G401.6 (cell line): ENCODE measurements around the gene C9orf50.
A peak's percentile ranks its signal among the peaks of the same experiment; 100 is the strongest.
"Not testable (repeated sequence)": the region's sequence is repeated elsewhere in the genome, so short reads cannot be mapped to it uniquely, and the experiment has no call there.

Experiments used
- FAIRE-seq: peaks from 2 replicates; lab custom pipeline; 2012; peaks lifted over from hg19 to GRCh38; lab: Jason Lieb, UNC

C9orf50 gene, protein sequence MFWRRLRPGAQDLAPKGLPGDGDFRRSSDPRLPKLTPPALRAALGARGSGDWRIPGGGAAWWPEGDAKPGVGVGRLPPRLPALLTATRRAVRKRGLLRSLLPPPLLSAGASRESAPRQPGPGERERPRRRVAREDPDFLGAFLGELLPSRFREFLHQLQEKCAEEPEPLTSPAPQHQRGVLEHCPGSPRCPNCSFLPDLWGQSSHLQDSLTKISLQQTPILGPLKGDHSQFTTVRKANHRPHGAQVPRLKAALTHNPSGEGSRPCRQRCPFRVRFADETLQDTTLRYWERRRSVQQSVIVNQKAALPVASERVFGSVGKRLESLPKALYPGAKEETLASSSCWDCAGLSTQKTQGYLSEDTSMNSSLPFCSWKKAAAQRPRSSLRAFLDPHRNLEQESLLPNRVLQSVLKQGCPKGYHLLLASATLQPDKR

DNA sequence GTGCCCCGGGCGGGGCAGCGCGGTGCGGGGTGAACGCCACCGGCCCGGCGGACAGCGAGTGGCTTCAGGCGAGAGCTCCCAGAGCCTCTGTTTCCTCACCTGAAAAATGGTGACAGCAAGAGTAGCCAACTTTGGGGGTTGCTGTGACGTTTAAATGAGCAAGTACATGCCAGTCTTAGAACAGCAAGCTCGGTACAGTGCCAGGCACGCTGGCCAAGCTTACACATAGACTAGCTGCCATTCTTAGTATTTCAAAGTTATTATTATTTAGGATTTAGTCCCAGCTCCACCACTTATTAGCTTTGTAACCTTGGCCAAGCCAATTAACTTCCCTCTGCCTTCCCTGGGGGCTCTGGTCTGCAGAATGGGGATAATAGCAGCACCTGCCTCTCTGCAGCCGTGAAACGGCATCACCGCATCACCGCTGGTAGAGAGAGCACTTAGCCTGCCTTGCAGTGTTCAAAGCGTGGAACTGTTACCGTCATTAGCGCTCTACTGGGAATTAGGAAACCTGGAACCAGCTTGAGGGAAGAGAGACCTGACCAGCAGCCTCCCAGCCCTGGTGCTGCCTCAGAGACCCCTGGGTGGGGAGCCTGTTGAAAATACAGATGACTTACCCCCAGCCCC, at the start of gene C9orf50:
TSS of gene C9orf50 (minus strand) at position 433 of the 627 bp plus-strand sequence. CDS start 527 bp downstream, outside the sequence.
- no peak for FAIRE-seq

DNA sequence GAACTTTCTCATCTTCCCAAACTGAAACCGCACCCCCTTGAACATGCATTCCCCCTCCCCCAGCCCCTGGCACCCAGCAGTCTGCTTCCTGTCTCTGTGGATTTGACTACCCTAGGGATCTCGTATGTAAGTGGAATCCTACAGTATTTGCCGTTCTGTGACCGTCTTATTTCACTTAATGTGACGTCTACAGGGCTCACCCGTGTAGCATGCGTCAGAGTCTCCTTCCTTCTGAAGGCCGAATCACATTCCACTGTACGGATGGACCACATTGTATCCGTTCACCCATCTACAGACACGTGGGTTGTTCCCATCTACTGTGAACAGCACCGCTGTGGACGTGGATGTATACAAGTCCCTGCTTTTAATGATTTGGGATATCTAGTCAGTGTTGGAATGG, 49.0 kb upstream of the C9orf50 start:
- no peak for FAIRE-seq

DNA sequence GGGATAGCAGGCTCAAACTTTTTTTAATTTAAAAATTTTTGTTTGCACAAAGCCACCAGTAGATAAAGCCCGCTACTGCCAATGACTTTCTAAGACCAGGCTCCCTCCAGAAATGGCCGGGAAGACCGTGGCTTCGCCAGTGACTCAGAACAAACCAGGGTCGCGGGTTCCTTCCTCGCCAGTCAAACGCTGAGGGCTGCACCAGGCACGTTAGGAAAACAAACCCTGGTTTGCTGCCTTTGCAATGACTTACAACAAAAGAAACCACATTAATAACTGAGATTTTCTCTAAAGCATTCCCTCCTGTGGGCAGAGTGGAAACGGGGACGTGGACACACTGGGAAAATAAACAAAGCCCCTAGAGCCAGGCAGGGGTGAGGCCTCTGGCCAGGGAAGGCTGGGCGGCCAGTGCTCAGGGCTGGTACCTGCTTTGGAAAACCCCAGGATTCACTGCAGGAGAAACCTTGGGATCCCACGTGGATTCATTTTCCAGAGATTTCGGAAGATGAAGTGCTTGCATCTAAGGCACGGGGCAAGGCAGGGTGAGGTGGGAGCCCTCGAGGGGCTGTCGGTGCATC, 48.3 kb upstream of the C9orf50 start:
- no peak for FAIRE-seq

DNA sequence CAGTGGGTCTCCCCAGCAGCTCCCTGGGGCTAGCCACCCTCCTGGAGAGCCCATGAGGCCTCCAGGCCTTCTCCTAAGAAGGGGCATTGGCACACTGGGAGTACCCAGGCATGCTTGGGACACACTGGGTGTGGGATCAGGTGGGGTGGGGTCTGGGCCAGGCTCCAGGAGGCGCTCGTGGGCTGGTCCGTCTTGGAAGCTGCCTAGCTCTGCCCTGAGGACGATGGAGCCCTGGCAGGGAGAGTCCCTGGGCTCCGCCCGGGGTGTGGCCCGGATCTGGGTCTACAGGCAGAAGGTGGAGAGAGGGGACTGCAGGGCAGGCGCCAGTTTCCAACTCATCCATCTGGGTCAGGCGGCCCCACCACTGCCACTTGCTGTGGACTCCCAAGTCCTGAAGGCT, 46.9 kb upstream of the C9orf50 start:
- FAIRE-seq: no peak

DNA sequence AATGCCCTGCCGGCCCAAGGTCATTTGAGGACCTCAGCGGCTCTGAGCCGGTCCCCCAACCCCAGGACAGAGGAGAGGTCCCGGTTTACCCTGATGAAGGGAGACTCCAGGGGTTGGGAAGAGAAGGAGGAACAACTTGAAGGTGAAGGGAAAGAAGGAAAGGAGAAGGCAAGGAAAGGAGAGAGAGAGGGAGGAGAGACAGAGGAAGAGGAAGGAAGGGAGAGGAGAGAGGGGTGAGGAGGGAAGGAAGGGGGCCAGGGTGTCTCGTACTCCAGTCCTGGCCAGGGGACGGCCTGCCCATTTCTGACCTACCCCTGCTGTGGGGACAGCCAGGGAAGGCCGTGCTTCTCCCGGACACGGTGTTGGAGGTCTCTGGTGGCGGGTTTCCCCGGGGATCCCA, 46.5 kb upstream of the C9orf50 start:
- no peak for FAIRE-seq

DNA sequence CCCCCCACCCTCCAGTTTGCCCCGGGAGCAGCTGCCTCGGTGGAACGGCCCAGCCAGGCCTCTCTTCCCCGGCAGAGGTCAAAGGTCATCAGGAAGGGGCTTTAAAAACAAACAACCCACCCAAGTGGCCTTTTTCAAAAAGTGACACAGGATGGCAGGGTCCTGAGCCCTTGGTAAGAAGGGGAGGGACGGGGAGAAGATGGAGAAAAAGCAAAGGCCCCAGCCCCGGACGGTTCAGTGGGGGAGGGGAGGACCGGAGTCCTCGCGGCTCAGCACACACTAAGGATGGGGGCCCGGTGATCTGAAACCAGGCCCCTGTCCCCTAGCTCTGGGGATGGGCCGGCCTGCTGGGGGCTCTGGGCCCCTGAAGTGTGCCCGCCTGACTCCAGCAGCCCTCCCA, 45.7 kb upstream of the C9orf50 start:
- no peak for FAIRE-seq

DNA sequence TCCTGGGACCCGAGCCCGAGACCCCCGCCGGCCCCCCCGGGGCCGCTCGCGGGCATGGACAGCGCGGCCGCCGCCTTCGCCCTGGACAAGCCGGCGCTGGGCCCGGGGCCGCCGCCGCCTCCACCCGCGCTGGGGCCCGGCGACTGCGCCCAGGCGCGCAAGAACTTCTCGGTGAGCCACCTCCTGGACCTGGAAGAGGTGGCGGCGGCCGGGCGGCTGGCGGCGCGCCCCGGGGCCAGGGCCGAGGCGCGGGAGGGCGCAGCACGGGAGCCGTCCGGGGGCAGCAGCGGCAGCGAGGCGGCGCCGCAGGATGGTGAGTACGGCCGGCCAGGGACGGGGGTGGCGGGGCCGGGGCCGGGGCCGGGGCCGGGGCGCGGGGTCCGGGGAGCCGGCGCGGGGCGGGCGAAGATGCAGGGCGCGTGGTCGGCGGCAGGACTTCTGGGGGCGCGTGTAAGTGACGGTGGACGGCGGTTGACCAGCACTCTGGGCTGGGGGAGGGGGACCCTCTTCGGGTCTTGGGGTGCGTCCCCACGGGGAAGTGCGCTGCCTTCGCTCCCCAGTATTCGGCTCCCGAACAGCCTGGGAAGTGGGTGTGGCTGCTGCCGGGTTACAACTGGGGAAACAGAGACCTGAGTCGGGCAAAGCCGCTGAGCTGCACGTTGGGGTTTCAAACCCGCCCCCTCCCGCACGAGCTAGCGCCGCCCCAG, 45.1 kb upstream of the C9orf50 start:
- FAIRE-seq: no peak

DNA sequence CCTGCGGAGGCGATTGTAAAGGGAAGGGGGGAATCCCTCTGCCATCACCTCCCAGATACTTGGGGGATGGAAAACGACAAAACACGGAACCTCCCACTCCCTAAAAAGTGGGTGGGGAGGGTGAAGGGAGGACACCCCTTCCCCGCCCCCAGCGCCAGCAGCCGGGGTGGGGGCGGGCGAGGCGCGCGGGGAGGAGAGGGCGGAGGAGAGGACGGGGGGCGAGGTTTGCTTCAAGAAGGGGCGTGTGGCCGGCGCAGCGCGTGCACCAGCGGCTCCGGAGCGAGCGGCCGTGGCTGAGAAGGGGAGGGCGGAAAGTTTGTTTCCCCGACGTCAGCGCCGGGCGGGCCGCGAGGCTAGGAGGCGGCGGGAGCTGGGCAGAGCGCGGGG, 44.5 kb upstream of the C9orf50 start, which contains the start of gene PRRX2:
TSS of gene PRRX2 (plus strand) at position 259 of the 387 bp plus-strand sequence. CDS start 221 bp downstream, outside the sequence.
- FAIRE-seq: no peak

DNA sequence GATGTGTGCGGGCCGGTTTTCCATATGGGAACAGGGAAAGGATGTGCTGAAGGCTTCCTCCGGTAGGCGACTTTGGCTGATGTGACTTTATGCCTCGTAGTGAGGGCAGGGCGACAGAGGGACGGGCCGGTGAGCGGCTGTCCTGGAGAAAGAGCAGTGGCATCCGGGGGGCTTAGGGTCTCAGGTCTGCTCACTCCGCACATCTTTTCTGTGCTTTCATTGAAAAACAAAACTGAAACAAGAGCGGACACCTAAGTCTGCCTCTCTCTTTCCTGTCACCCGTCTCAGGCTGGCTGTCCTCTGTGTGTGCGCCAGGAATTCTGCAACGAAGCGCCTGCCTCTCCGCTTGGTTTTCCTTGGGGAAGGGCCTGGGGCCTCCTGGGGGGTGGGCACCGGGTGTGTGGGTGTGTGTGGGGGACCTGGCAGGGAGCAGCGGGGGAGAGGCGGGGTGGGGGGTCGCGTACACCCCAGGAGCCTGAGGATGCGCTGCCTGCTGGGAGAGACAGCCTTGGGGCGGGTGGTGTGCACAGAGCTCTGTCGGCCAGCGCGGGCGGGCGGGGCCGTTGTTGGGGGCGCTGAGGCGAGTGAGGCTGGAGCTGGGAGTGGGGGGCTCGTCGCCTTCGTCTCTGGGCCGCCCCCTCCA, 44.0 kb upstream of the C9orf50 start:
- FAIRE-seq: no peak

DNA sequence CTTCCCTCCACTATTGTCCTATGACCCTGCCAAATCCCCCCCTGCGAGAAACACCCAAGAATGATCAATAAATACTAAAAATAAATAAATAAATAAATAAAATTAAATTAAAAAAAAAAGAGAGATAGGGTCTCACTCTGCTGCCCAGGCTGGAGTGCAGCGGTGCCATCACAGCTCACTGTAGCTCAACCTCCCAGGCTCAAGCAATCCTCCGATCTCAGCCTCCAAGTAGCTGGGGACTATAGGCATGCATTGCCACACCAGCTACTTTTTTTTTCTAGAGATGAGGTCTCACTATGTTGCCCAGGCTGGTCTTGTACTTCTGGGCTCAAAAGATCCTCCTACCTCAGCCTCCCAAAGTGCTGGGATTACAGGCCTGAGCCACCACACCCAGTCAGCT, 41.3 kb upstream of the C9orf50 start:
- not testable (repeated sequence) for FAIRE-seq

DNA sequence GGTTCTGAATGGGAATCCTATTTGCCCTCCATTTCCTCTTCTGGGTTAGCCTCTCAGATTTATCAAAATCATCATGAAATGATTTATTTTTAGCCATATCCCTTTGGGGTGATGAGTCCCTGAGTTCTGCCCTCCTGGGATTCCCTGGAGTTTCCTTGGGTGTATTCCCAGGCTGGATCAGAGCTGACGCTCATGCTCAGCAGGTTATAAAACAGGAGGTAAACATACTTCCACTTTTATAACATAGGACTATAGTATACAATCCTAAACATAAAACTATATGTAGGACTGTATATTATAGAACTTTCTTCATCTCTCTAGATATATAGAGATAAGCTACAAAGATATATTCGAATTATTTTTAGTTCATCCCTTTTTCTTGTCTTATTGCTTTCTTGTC, 40.1 kb upstream of the C9orf50 start:
- FAIRE-seq: no peak

DNA sequence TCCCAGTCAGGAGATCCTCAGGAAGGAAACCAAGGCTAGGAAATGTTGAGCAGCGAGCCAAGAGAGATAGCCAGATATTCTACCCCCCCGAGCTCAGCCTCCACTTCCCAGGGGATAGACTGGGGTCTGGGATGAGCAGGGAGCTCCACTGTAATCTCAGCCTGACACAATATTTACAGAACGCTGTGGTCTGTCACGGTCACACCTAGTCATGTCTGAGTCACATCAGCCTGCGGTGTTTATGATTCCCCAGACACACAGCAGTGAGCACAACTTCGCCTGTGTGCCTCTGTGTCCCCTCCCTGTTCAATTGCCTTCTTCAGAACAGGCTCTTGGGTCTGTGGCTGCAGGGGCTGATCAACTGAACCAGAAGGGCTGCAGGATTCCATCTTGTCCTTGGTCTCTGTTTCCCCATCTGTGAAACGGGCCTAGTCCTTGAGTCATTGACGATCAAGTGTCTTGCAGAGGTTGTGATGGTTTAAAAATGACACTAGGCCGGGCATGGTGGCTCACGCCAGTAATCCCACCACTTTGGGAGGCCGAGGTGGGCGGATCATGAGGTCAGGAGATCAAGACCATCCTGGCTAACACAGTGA, 36.0 kb upstream of the C9orf50 start:
- FAIRE-seq: no peak

DNA sequence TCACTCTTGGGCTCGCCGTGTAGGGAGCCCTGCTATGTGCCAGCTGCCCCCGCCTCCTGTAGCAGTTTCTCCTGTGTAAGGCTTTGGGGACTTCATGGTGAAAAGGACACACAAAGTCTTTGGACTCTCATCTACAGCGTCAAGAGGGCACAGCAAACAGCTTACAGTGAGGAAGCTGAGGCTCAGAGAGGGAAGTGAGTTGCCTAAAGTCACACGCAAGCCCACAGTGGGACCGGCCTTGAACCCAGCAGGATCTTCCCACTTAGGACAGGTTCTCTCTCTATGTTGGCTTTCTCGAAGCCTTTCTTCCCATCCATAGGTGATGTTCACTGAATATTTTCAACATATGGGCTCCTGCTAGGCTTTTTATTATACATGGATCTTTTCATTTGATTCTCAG, 34.8 kb upstream of the C9orf50 start:
- FAIRE-seq: no peak

DNA sequence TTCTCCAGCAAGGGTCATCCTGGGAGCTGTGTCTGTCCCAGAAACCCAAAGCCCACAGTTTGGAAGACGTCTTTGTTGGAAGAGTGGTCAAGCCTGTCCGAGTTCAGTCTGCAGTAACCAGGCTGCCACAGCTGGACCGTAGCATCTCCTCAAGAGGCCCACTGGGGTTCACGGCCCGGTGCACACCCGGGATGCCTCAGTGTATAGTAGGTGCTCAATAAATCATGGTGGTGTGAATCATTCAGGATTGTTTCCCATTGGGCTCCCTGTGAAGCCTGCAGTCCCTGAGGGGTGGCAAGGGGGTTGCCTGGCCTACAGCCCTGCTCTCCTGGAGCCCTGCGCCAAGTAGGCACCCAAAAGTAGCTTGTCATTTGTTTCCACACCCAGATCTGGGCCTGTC, 34.3 kb upstream of the C9orf50 start:
- no peak for FAIRE-seq

DNA sequence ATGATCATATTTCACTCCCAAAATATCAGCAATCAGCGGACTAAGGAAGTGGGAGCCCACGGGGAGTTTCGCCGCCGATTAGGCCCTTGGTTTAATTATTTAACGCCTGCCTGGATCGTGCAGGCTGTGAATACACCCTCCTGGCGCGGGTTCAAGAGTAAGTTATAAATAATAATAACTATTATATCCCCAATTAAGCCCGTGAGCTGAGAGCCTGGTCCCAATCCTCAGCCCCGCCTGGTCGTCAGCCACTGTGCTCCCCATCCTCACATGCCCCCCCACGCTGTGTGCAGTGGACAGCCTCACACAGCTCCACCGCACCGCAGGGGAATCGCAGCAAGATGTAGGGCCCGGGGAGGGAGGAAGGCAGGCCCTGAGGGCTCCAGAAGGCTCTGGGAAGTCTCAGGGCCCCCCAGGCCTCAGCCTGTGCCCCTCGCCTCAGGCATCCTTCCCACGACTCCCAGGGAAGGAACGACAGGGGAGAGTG, 33.7 kb upstream of the C9orf50 start:
- no peak for FAIRE-seq

DNA sequence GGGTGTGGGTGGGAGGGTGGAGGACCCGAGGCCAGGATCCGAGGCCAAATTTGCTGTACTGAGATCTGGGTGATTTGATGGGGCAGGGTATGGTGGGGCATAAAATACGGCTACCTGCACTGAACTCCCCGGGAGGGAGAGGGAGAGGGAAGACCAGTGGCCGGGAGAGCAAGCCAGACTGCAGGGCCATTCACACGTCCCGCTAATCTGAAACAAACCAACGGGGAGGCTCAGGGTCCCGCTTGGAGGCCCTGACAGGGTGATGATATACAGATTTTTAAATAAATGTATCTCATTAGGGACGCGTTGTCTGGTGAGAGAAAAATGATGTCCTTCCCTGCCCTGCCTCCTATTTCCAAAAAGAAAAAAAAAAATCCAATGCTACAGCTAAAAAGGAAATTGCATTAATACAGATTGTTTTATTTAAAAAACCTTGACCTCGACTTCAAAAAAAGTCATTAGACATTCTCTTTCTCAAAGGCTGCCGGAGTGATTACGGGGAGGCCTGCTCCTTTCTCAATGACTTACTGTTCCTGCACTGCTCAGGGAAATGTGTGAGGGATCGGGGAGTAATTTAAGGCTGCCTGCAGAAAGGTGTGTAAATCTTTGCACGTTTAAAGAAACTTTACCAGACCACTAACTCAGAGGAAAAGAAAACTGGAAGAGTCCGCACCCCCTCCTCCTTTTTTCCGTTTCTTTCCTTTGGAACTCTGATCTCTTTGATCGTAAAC, 33.1 kb upstream of the C9orf50 start:
- peak; percentile 76 for FAIRE-seq

DNA sequence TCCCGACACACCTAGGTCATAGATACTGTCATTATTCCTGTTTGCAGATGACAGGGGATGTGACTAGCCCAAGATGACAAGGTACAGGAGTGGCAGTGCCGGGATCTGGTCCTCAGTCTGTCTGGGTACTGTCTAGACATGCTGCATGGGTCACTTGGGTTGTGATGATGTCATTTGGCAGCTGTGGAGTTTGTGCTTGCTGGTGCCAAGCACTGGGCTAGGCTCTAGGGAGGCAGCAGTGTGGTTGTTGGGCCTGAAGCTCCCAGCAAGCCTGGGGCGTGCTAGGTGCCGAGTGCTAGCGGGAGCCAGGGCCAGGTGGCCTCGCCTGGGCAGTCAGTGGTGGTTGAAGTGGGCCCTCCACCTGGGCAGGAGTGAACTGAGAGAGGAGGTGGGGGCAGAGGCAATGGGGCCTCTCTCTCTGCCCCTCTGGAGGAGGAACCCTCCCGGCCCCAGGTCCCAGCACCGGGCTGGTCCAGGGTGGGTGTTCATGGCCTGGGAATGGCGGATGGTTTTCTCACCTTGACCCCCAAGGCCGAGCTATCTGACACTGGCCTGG, 29.9 kb upstream of the C9orf50 start:
- FAIRE-seq: no peak

DNA sequence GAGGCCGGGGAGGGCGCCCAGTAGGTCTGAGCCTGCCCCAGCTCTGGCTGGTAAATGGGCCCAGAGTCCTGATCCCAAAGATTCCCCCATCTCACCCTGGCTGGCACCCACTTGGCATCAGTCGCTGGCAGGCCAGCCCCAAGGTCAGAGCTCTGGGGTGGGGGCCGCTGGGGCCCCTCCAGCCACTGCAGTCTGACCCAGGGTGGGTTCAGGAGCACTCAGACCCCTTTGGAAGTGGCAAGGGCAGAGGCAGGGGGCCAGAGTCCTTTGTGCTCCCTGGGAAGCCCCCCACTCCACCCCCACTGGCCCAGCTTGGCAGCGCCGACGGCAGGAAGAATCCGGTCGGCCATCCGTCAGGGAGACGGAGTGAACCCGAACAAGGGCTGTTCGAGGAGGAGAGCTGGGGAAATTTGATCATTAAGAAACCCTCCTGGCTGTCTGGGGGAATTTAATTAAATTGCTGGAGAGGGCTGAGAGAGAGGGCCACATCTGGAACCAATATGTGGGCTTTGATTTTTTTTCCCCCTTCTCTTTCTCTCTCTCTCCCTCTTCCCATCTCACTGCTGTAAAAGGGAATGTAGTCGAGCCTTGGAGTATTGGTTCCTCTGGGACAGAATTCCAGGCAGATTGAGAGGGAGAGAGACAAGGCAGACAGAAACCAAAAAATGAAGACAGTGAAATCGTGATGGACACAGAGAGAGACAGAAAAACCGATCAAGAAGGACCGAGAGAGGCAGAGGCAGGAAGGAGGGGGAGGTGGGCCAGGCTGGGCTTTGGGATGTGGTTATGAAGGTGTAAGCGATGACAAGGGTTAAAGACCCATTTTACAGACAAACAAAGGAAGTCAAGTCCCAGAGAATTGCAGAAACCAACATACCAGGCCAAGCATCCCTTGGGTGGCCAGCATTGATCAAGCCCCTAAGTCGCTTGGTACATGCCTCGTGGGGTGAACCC, 29.1 kb upstream of the C9orf50 start:
- no peak for FAIRE-seq

DNA sequence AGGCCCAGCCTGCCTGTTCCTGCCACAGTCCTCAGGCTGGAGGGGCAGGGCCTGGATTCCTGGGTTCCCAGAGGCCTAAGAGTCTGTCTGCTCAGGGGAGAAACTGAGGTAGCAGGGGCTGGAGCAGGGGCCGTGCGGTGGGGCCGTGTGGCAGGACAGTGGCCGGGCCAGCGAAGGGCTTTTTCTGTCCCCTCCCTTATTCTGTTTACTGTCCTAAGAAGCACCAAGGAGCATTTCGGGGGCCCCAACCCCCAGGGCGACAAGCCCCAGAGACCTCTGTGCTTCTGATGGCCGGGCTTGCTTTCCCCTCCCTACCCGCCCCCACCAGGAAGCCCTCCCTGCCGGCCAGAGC, 27.8 kb upstream of the C9orf50 start:
- no peak for FAIRE-seq
